GM12878 (cell line): ENCODE results near the gene MSX1. TPM values are rescaled to one million over a fixed set of nuclear protein-coding genes. Genes with fewer than 3 reads are reported as not detected.

ENCODE experiments used
- ATAC-seq: fragments of 200-7000 bp; cut with Tn5 transposase; 3 replicates; pipeline ENCODE4 v1.9.1; 2020; ENCODE audit warnings: mild to moderate bottlenecking, moderate library complexity
- BruUV-seq: library from RNA; stranded (reverse); fragments of 400-500 nt; replicated peaks from 2 replicates; lab custom pipeline; 2021; lab: Mats Ljungman, UMichigan
- CTCF ChIA-PET: fragments of 300-600 bp; sonication (Branson Sonifier 250); formaldehyde crosslinking; extraction: SDS; loops from one replicate; lab custom pipeline; 2021; ENCODE audit warnings: inconsistent platforms; lab: Yijun Ruan, JAX
- POLR2A ChIA-PET: fragments of 350-600 bp; formaldehyde crosslinking; extraction: SDS; loops from one replicate; lab custom pipeline; 2021; ENCODE audit warnings: inconsistent platforms; lab: Charles Lee
- RAD21 ChIA-PET: fragments of 300-600 bp; sonication (Branson Sonifier 250); formaldehyde crosslinking; loops from one replicate; lab custom pipeline; 2023; ENCODE audit warnings: antibody characterized with exemption; ENCODE audit not compliant: unreplicated experiment; lab: Charles Lee
- SMC1A ChIA-PET: fragments of 300-600 bp; sonication (Branson Sonifier 250); formaldehyde crosslinking; loops from one replicate; lab custom pipeline; 2023; ENCODE audit not compliant: unreplicated experiment, uncharacterized antibody; lab: Charles Lee
- DNase-seq: peaks from one replicate; pipeline ENCODE4 v3.0.0-alpha.2; 2011; ENCODE audit warnings: low read depth, low spot score
- FAIRE-seq: peaks from 3 replicates; lab custom pipeline; 2011; peaks lifted over from hg19 to GRCh38; lab: Jason Lieb, UNC
- H2AFZ ChIP-seq: 2 replicates; pipeline ENCODE4 v1.6.0; 2011; ENCODE audit warnings: low read depth, low read length, control low read depth; ENCODE audit not compliant: control insufficient read depth
- H3K27ac ChIP-seq: 2 replicates; pipeline ENCODE4 v1.5.1; 2011; ENCODE audit warnings: control low read depth; ENCODE audit not compliant: control insufficient read depth, insufficient read depth
- H3K27me3 ChIP-seq, 2 experiments: replicated peaks in 1 of 2; 2 replicates each; pipeline versions ENCODE4 v1.6.0 to v1.6.1; 2011; ENCODE audit warnings: low read length in 1 of 2; ENCODE audit not compliant: control insufficient read depth in 2 of 2, insufficient read depth in 2 of 2
- H3K36me3 ChIP-seq, 2 experiments: 2 replicates each; pipeline ENCODE4 v1.5.1; 2011; ENCODE audit warnings: low read length in 1 of 2; ENCODE audit not compliant: control insufficient read depth in 2 of 2, insufficient read depth in 2 of 2
- H3K4me1 ChIP-seq: 2 replicates; pipeline ENCODE4 v1.6.1; 2011; ENCODE audit warnings: mild to moderate bottlenecking, low read length, moderate library complexity, mixed read lengths; ENCODE audit not compliant: control insufficient read depth, insufficient read depth
- H3K4me2 ChIP-seq: 2 replicates; pipeline ENCODE4 v1.6.0; 2011; ENCODE audit warnings: control low read depth; ENCODE audit not compliant: control insufficient read depth, insufficient read depth
- H3K4me3 ChIP-seq: fragments of 200-600 bp; sonication (generic); 2 replicates; pipeline ENCODE4 v1.5.1; 2016
- H3K79me2 ChIP-seq: 2 replicates; pipeline ENCODE4 v1.6.0; 2011; ENCODE audit warnings: low read length; ENCODE audit not compliant: control insufficient read depth, insufficient read depth
- H3K9ac ChIP-seq: 2 replicates; pipeline ENCODE4 v1.8.0; 2011; ENCODE audit warnings: low read length, control low read depth, mixed read lengths; ENCODE audit not compliant: control insufficient read depth, insufficient read depth
- H3K9me3 ChIP-seq: replicated peaks from 3 replicates; pipeline ENCODE4 v1.5.1; 2011; ENCODE audit warnings: mild to moderate bottlenecking, low read length; ENCODE audit not compliant: control insufficient read depth, insufficient read depth
- H4K20me1 ChIP-seq: 2 replicates; pipeline ENCODE4 v1.6.0; 2011; ENCODE audit not compliant: control insufficient read depth, insufficient read depth
- ASH2L ChIP-seq: fragments of 300-600, 200-600 bp; sonication (generic); IDR thresholded peaks from 2 replicates; pipeline ENCODE4 v1.6.1; 2017; ENCODE audit warnings: low read depth, mild to moderate bottlenecking, borderline replicate concordance
- GATAD2B ChIP-seq: fragments of 450-650 bp; conservative IDR thresholded peaks from 2 replicates; pipeline ENCODE4 v1.6.1; 2017; ENCODE audit warnings: low read depth, mild to moderate bottlenecking, moderate library complexity
- HDAC6 ChIP-seq: fragments of 200-600 bp; sonication (generic); IDR thresholded peaks from one replicate; pipeline ENCODE4 v1.8.0; 2017; ENCODE audit warnings: antibody characterized with exemption; ENCODE audit not compliant: unreplicated experiment
- MXI1 ChIP-seq: fragments of 150-350 bp; IDR thresholded peaks from 2 replicates; pipeline ENCODE4 v1.6.1; 2011; ENCODE audit warnings: low read depth, mild to moderate bottlenecking, inconsistent platforms, low read length, improper control_type of control experiment
- SP1 ChIP-seq: IDR thresholded peaks from one replicate; pipeline ENCODE4 v1.6.1; 2011; ENCODE audit warnings: low read depth, low read length
- TCF7 ChIP-seq: IDR thresholded peaks from 2 replicates; pipeline ENCODE4 v1.6.1; 2014; ENCODE audit warnings: antibody characterized with exemption, borderline replicate concordance
- WGBS: methylation state at CpG from one replicate; pipeline ENCODE4 v1.1.6; 2016; ENCODE audit warnings: low lambda C conversion rate; ENCODE audit not compliant: insufficient replicate concordance, insufficient coverage; ENCODE audit errors: missing lambda C conversion rate; 5-methylcytosine and 5-hydroxymethylcytosine counted together
- in situ Hi-C: fragments of 300-500 bp; cut with MboI; formaldehyde crosslinking; loops from 9 replicates; pipeline ENCODE4 v1.14.3; 2018; ENCODE audit warnings: mixed read lengths
- intact Hi-C: fragments of 100-400 bp; cut with micrococcal nuclease; formaldehyde crosslinking; loops from one replicate; pipeline ENCODE4 v1.14.2; 2022; ENCODE audit not compliant: unreplicated experiment
- polyA plus RNA-seq, 11 experiments: library from polyadenylated mRNA; depleted of rRNA in 4 of 11; unstranded in 6 of 11; stranded (reverse) in 5 of 11; fragments of >200 nt; fragmentation: Nextera tagmentation in 4 of 11; fragmentation: Illumina TruSeq in 1 of 11; extraction: Ambion mirVana in 4 of 11; extraction: Trizol in 1 of 11; gene quantifications; 1 replicate in 1 of 11; 2 replicates in 10 of 11; pipeline versions ENCODE4 v1.2.1 to v1.2.3, GENCODE V29; 2011 to 2016; ENCODE audit warnings: inconsistent platforms in 2 of 11, missing spikeins in 2 of 11, low read depth in 1 of 11
- total RNA-seq, 4 experiments: library from RNA; depleted of rRNA in 3 of 4; stranded (reverse); fragments of >200 nt in 3 of 4; fragmentation: Illumina TruSeq in 1 of 4; extraction: Trizol in 1 of 4; gene quantifications; 2 replicates each; pipeline versions ENCODE4 v1.2.1 to v1.2.3, GENCODE V29; 2013 to 2021
- TF ChIP-seq, protein P1 (sequence below): IDR thresholded peaks from 2 replicates; pipeline ENCODE4 v1.6.1; 2012; ENCODE audit warnings: low read length, inconsistent platforms
- TF ChIP-seq, protein P2 (sequence below): IDR thresholded peaks from 2 replicates; pipeline ENCODE4 v1.6.1; 2012; ENCODE audit warnings: low read depth, low read length, improper control_type of control experiment

The MSX1 gene
- total and polyA plus RNA-seq, 10 of the 15 experiments (the other 5 are each of a cell fraction or from before 2014, with no cell fraction given) = 0.04 to 0.56 (median 0.15) TPM; not detected in 2

DNA sequence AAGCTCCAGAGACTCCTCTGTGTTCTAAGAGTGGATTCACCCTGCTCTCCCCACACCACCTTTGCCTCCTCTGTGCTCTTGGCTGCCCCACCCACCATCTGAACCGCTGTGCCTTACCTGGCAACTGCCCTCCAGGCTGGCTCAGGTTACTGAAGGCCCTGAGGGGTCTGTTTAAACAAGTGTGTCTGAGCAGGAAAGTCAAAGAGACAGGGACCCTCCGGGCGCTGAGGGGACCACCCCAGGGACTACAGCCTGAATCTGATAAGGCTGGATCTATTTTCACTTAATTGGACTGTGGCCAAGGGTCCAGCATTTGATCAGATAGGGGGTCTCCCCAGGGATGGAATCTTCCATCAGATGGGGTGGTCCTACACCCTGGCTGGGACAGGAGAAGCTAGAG, 10.4 kb upstream of the MSX1 start:
- 17% methylated on average over 3 of the region's 3 CpGs for WGBS
- RAD21 ChIA-PET = no interaction called here
- H3K27me3 ChIP-seq = peaks cover under 1 to 2% of the 10 kb centered on the region in 2 experiments; a peak in 3 of 4 replicates
- no peaks in the 10 kb centered on the region for H3K36me3 ChIP-seq
- H4K20me1 ChIP-seq = no peaks in the 10 kb centered on the region
- no peaks in the 10 kb centered on the region; the same call in 1 of the 2 replicates for H3K4me1 ChIP-seq
- ATAC-seq = no peak
- H2AFZ ChIP-seq = no peak overlapping the region
- no peak overlapping the region for H3K9ac ChIP-seq
- no peak overlapping the region for H3K4me3 ChIP-seq
- in situ Hi-C loops = no loop called here
- H3K4me2 ChIP-seq = no peak overlapping the region
- TF ChIP-seq MXI1 (no peak), TCF7 (no peak), SP1 (no peak), HDAC6 (no peak), GATAD2B (no peak), ASH2L (no peak)
- TF ChIP-seq, protein P1, sequence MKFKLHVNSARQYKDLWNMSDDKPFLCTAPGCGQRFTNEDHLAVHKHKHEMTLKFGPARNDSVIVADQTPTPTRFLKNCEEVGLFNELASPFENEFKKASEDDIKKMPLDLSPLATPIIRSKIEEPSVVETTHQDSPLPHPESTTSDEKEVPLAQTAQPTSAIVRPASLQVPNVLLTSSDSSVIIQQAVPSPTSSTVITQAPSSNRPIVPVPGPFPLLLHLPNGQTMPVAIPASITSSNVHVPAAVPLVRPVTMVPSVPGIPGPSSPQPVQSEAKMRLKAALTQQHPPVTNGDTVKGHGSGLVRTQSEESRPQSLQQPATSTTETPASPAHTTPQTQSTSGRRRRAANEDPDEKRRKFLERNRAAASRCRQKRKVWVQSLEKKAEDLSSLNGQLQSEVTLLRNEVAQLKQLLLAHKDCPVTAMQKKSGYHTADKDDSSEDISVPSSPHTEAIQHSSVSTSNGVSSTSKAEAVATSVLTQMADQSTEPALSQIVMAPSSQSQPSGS = no peak
- TF ChIP-seq, protein P2, sequence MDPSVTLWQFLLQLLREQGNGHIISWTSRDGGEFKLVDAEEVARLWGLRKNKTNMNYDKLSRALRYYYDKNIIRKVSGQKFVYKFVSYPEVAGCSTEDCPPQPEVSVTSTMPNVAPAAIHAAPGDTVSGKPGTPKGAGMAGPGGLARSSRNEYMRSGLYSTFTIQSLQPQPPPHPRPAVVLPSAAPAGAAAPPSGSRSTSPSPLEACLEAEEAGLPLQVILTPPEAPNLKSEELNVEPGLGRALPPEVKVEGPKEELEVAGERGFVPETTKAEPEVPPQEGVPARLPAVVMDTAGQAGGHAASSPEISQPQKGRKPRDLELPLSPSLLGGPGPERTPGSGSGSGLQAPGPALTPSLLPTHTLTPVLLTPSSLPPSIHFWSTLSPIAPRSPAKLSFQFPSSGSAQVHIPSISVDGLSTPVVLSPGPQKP = no peak
- TF ChIP-seq, all 136 proteins: peak for 0
- Histone ChIP-seq H3K9me3 (no peaks in the 10 kb centered on the region; the same call in 2 of the 3 replicates), H3K79me2 (no peaks in the 10 kb centered on the region), H3K27ac (no peak overlapping the region)
- BruUV-seq = no TSS peak
- CTCF ChIA-PET = interaction anchor here (0.6 kb wide), 1 partner anchor 143 kb away, joined by 5 read pairs; no protein-coding TSS in a partner anchor
- intact Hi-C loops = no loop called here
- POLR2A ChIA-PET = no interaction called here
- FAIRE-seq (no peak), DNase-seq (no peak)
- SMC1A ChIA-PET = no interaction called here
